ENCODE measurements around the gene AFF3. TPM values are rescaled to one million over a fixed set of nuclear protein-coding genes. Genes with fewer than 3 reads are reported as not detected.

The AFF3 gene
- total and polyA plus RNA-seq, 2 of the 8 experiments (the other 6 are each of a cell fraction or from before 2014, with no cell fraction given) = 0.27 to 3.0 TPM

GRCh38 chr2:99779276-99779675 is 363.1 kb downstream of the AFF3 start:
- Histone ChIP-seq H2BK5ac (ENCODE audit: low read depth, low read length) (no peak overlapping the region), H3K4me2 (ENCODE audit: insufficient read depth in 1 of 2, low read depth in 2 of 2, low read length in 2 of 2) (no peak overlapping the region), H3K4me1 (replicated peaks in 1 of 4; ENCODE audit: control insufficient read depth in 3 of 4, insufficient read depth in 4 of 4, low read length in 3 of 4) (no peaks in the 10 kb centered on the region), H3K14ac (ENCODE audit: insufficient read length) (no peak overlapping the region), H4K91ac (replicated peaks; ENCODE audit: insufficient read length, low read length) (no peak overlapping the region), H4K5ac (ENCODE audit: insufficient read length, low read depth, low read length) (no peak overlapping the region), H2AFZ (ENCODE audit: low read length) (no peak overlapping the region), H3K27me3 (replicated peaks in 1 of 4; ENCODE audit: control insufficient read depth in 3 of 4, extremely low read depth in 1 of 4, insufficient read depth in 3 of 4, low read length in 3 of 4) (no peaks in the 10 kb centered on the region), H2BK15ac (ENCODE audit: low read length) (no peak overlapping the region), H4K20me1 (replicated peaks in 1 of 2; ENCODE audit: control insufficient read depth in 1 of 2, insufficient read depth in 2 of 2, low read length in 2 of 2) (no peaks in the 10 kb centered on the region), H3K79me1 (ENCODE audit: low read depth, low read length) (no peaks in the 10 kb centered on the region), H3K9me3 (ENCODE audit: insufficient read depth in 2 of 2, low read depth in 1 of 2, low read length in 1 of 2) (peaks cover 4 to 5% of the 10 kb centered on the region in 2 experiments; a peak in 1 of 4 replicates), H4K8ac (ENCODE audit: extremely low read depth, insufficient read depth, low read length) (no peak overlapping the region), H3K27ac (ENCODE audit: low read depth, low read length) (no peak overlapping the region), H2AK5ac (ENCODE audit: low read depth, low read length) (no peak overlapping the region), H3K23ac (ENCODE audit: insufficient read length) (no peak overlapping the region), H3K36me3 (ENCODE audit: control insufficient read depth in 2 of 4, insufficient read depth in 4 of 4, low read length in 3 of 4) (no peaks in the 10 kb centered on the region), H3K9ac (replicated peaks in 1 of 4; ENCODE audit: extremely low read depth in 1 of 4, low read depth in 3 of 4, low read length in 3 of 4) (no peak overlapping the region), H3K23me2 (ENCODE audit: low read depth, low read length) (no peaks in the 10 kb centered on the region), H2BK20ac (ENCODE audit: low read length) (no peak overlapping the region), H2BK12ac (ENCODE audit: low read depth, low read length) (no peak overlapping the region), H3K18ac (ENCODE audit: extremely low read depth, low read length) (no peak overlapping the region), H3K4me3 (ENCODE audit: extremely low read depth in 1 of 4, insufficient read depth in 2 of 4, low read depth in 3 of 4, low read length in 4 of 4) (no peak overlapping the region), H3K79me2 (ENCODE audit: control insufficient read depth in 1 of 2, insufficient read depth in 2 of 2, low read length in 2 of 2) (no peaks in the 10 kb centered on the region), H3K4ac (replicated peaks; ENCODE audit: insufficient read length, low read depth, low read length) (no peak overlapping the region), H3K56ac (replicated peaks; ENCODE audit: insufficient read length, low read depth, low read length) (no peak overlapping the region), H2BK120ac (replicated peaks; ENCODE audit: low read depth, low read length) (no peak overlapping the region)
- ChIA-PET POLR2A (ENCODE audit: partially characterized antibody) (no interaction called here), CTCF (ENCODE audit: partially characterized antibody) (no interaction called here)
- DNase-seq (ENCODE audit: low read depth in 1 of 2, low spot score in 2 of 2) (no peak), FAIRE-seq (no peak)
- TF ChIP-seq SAP30 (IDR thresholded peaks at IDR 0.05; ENCODE audit: insufficient read depth, insufficient replicate concordance, low read length) (no peak), KDM1A (IDR thresholded peaks at IDR 0.05; ENCODE audit: borderline replicate concordance, low read length) (no peak), E2F6 (IDR thresholded peaks at IDR 0.05) (no peak), SP2 (IDR thresholded peaks at IDR 0.05; ENCODE audit: low read length) (no peak), BACH1 (IDR thresholded peaks at IDR 0.05; ENCODE audit: low read length) (no peak), HDAC2 (IDR thresholded peaks at IDR 0.05; ENCODE audit: borderline replicate concordance in 1 of 2, low read depth in 2 of 2, low read length in 2 of 2) (no peak), CBX5 (IDR thresholded peaks at IDR 0.05; ENCODE audit: low read depth, low read length) (no peak)
- WGBS, 2 experiments (ENCODE audit: extremely low coverage in 1 of 2, insufficient coverage in 1 of 2, insufficient read length in 1 of 2, insufficient replicate concordance in 2 of 2, low coverage in 1 of 2, low lambda C conversion rate in 2 of 2, missing lambda C conversion rate in 1 of 2) = 96% methylated on average over 4 of the region's 4 CpGs; no CpG with 5 or more reads in 1 of the 2 experiments
